Smooth muscle cell (in vitro differentiated cells): ENCODE results near the gene CTBP2. TPM values are rescaled to one million over a fixed set of nuclear protein-coding genes. Genes with fewer than 3 reads are reported as not detected.

Experiments
- DNase-seq: peaks from one replicate; lab custom pipeline; 2025; ENCODE audit not compliant: unreplicated experiment; lab: John Stamatoyannopoulos, UW
- H2AFZ ChIP-seq: fragments of 200-600 bp; sonication (generic); 2 replicates; pipeline ENCODE4 v1.6.0; 2016; ENCODE audit warnings: antibody characterized with exemption, low read depth, mild to moderate bottlenecking
- H3F3A ChIP-seq: fragments of 200-600 bp; sonication (generic); 2 replicates; pipeline ENCODE4 v1.6.0; 2017; ENCODE audit warnings: antibody characterized with exemption, low read depth
- H3K27ac ChIP-seq: fragments of 200-600 bp; sonication (generic); 2 replicates; pipeline ENCODE4 v1.5.1; 2016; ENCODE audit warnings: low read depth, mild to moderate bottlenecking
- H3K27me3 ChIP-seq: fragments of 200-600 bp; sonication (generic); 2 replicates; pipeline ENCODE4 v1.6.1; 2016; ENCODE audit warnings: low read depth, mild to moderate bottlenecking
- H3K36me3 ChIP-seq: fragments of 200-600 bp; sonication (generic); 2 replicates; pipeline ENCODE4 v1.5.1; 2016; ENCODE audit warnings: low read depth
- H3K4me1 ChIP-seq: fragments of 200-600 bp; sonication (generic); 2 replicates; pipeline ENCODE4 v1.5.1; 2016; ENCODE audit warnings: low read depth
- H3K4me2 ChIP-seq: fragments of 200-600 bp; sonication (generic); 2 replicates; pipeline ENCODE4 v1.6.0; 2016; ENCODE audit warnings: mild to moderate bottlenecking
- H3K4me3 ChIP-seq: fragments of 200-600 bp; sonication (generic); 2 replicates; pipeline ENCODE4 v1.5.1; 2016; ENCODE audit warnings: mild to moderate bottlenecking
- H3K79me2 ChIP-seq: fragments of 200-600 bp; sonication (generic); 2 replicates; pipeline ENCODE4 v1.6.0; 2016; ENCODE audit warnings: low read depth, mild to moderate bottlenecking
- H3K9ac ChIP-seq: fragments of 200-600 bp; sonication (generic); 2 replicates; pipeline ENCODE4 v1.6.0; 2016; ENCODE audit warnings: low read depth
- H3K9me3 ChIP-seq: fragments of 200-600 bp; sonication (generic); replicated peaks from 2 replicates; pipeline ENCODE4 v1.5.1; 2016; ENCODE audit warnings: low read depth
- H4K20me1 ChIP-seq: fragments of 200-600 bp; sonication (generic); 2 replicates; pipeline ENCODE4 v1.6.0; 2016; ENCODE audit warnings: low read depth
- CTCF ChIP-seq: fragments of 200-600 bp; sonication (generic); IDR thresholded peaks from 2 replicates; pipeline ENCODE4 v1.5.1; 2017; ENCODE audit warnings: borderline replicate concordance, mild to moderate bottlenecking, antibody characterized with exemption; ENCODE audit not compliant: insufficient read depth, poor library complexity, severe bottlenecking
- WGBS: methylation state at CpG from one replicate; pipeline ENCODE4 v1.1.7; 2016; ENCODE audit warnings: low lambda C conversion rate; 5-methylcytosine and 5-hydroxymethylcytosine counted together
- polyA plus RNA-seq: library from polyadenylated mRNA; unstranded; fragments of >200 nt; fragmentation: Nextera tagmentation; extraction: Ambion mirVana; gene quantifications from 2 replicates; pipeline ENCODE4 v1.2.1, GENCODE V29; 2016
- total RNA-seq: library from RNA; depleted of rRNA; stranded (reverse); fragments of >200 nt; gene quantifications from 2 replicates; pipeline ENCODE4 v1.2.3, GENCODE V29; 2014

CTBP2 gene
- total and polyA plus RNA-seq, 2 experiments from 2014 or later, result 49.9 to 69.5 TPM

DNA sequence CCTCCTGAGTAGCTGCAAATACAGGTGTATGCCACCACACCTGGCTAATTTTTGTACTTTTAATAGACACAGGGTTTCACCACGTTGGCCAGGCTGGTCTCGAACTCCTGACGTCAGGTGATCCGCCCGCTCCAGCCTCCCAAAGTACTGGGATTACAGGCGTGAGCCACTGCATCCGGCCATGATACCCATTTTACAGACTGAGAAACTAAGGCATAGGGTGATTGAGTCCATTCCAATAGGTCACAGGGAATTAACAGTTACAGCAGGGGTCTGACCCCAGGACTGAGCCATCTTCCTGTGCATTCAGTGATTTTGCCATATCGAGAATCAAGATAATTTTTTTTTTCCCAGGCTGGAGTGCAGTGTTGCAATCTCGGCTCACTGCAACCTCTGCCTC is 12.3 kb upstream of the CTBP2 start:
- H3K36me3 ChIP-seq, result no peaks in the 10 kb centered on the region
- H3K27ac ChIP-seq, result no peak overlapping the region
- no peaks in the 10 kb centered on the region for H3K4me1 ChIP-seq
- H3K9ac ChIP-seq, result no peak overlapping the region
- H3K4me3 ChIP-seq, result no peak overlapping the region
- no peaks in the 10 kb centered on the region for H3K27me3 ChIP-seq
- 93% methylated on average over 9 of the region's 9 CpGs for WGBS
- no peaks in the 10 kb centered on the region for H3F3A ChIP-seq
- DNase-seq, result no peak
- no peak overlapping the region for H3K4me2 ChIP-seq
- no peaks in the 10 kb centered on the region for H3K79me2 ChIP-seq
- H3K9me3 ChIP-seq, result no peaks in the 10 kb centered on the region
- no peak for TF ChIP-seq CTCF
- H2AFZ ChIP-seq, result no peak overlapping the region
- no peaks in the 10 kb centered on the region for H4K20me1 ChIP-seq

- no peaks in the 10 kb centered on the region for H4K20me1 ChIP-seq
- no peaks in the 10 kb centered on the region for H3K79me2 ChIP-seq
- no peaks in the 10 kb centered on the region for H3K9me3 ChIP-seq
- no peak overlapping the region for H3K4me3 ChIP-seq
- no peak for DNase-seq
- H2AFZ ChIP-seq, result peak overlapping the region; percentile 37
- H3K36me3 ChIP-seq, result no peaks in the 10 kb centered on the region
- H3K4me2 ChIP-seq, result no peak overlapping the region
- H3K9ac ChIP-seq, result no peak overlapping the region
- 91% methylated on average over 12 of the region's 12 CpGs for WGBS
- no peak for TF ChIP-seq CTCF
- H3F3A ChIP-seq, result no peaks in the 10 kb centered on the region
- no peaks in the 10 kb centered on the region for H3K27me3 ChIP-seq
- H3K4me1 ChIP-seq, result no peaks in the 10 kb centered on the region
- no peak overlapping the region for H3K27ac ChIP-seq
These were observed 11.3 kb upstream of the CTBP2 start for GRCh38 chr10:125171402-125172306.

DNA sequence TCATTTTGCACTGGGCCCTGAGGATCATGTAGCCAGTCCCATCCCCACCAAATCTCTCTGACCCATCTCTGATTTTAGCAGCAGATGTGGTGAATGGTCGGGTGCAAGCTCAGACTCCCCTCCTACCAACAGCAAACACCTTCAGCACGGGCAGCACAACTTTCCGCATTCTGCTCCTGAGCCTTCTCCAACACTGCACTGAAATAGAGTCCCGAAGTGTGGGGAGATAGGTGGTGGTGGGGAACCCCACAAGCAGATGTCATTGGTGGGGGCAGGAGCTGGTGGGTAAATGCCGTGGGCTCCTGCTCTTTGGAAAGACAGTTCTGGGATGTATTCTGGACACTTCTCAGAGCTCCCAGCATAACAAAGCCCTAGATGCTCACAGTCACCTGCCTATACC is 9.6 kb upstream of the CTBP2 start:
- H3K79me2 ChIP-seq, result no peaks in the 10 kb centered on the region
- H3K4me2 ChIP-seq, result no peak overlapping the region
- H3K27me3 ChIP-seq, result no peaks in the 10 kb centered on the region
- no peaks in the 10 kb centered on the region for H4K20me1 ChIP-seq
- no peaks in the 10 kb centered on the region for H3K36me3 ChIP-seq
- no peak overlapping the region for H2AFZ ChIP-seq
- 90% methylated on average over 5 of the region's 5 CpGs for WGBS
- H3K4me1 ChIP-seq, result no peaks in the 10 kb centered on the region
- no peaks in the 10 kb centered on the region for H3K9me3 ChIP-seq
- DNase-seq, result no peak
- no peak overlapping the region for H3K27ac ChIP-seq
- H3K4me3 ChIP-seq, result no peak overlapping the region
- TF ChIP-seq CTCF, result no peak
- H3F3A ChIP-seq, result no peaks in the 10 kb centered on the region
- no peak overlapping the region for H3K9ac ChIP-seq

GRCh38 chr10:125169279-125169678 is 8.9 kb upstream of the CTBP2 start:
- no peak for TF ChIP-seq CTCF
- Histone ChIP-seq H3K4me1 (no peaks in the 10 kb centered on the region), H3K9me3 (no peaks in the 10 kb centered on the region), H2AFZ (no peak overlapping the region), H3K79me2 (no peaks in the 10 kb centered on the region), H3F3A (no peaks in the 10 kb centered on the region), H3K27ac (no peak overlapping the region), H4K20me1 (no peaks in the 10 kb centered on the region), H3K4me2 (no peak overlapping the region), H3K4me3 (no peak overlapping the region), H3K9ac (no peak overlapping the region), H3K36me3 (no peaks in the 10 kb centered on the region), H3K27me3 (no peaks in the 10 kb centered on the region)
- 75% methylated on average over 7 of the region's 7 CpGs for WGBS
- DNase-seq, result no peak
